Measurements from ENCODE around the gene ARHGEF12.

Gene ARHGEF12

GRCh38 chr11:120523196-120523595, 187.0 kb downstream of the ARHGEF12 start:
- no peak for FAIRE-seq

GRCh38 chr11:120524536-120525085, 188.4 kb downstream of the ARHGEF12 start:
- FAIRE-seq: no peak

- no peak for FAIRE-seq
Measured at GRCh38 chr11:120525261-120526171, 189.3 kb downstream of the ARHGEF12 start.

- FAIRE-seq: no peak
Measured at GRCh38 chr11:120526241-120526640, 190.0 kb downstream of the ARHGEF12 start.

GRCh38 chr11:120527111-120527761, 191.0 kb downstream of the ARHGEF12 start:
- no peak for FAIRE-seq

- no peak for FAIRE-seq
Measured at GRCh38 chr11:120528749-120529148, 192.5 kb downstream of the ARHGEF12 start.

GRCh38 chr11:120529214-120529613, 193.0 kb downstream of the ARHGEF12 start:
- FAIRE-seq: no peak

GRCh38 chr11:120529911-120530310, 193.7 kb downstream of the ARHGEF12 start:
- no peak for FAIRE-seq

- no peak for FAIRE-seq
Measured at GRCh38 chr11:120532082-120532831, 196.0 kb downstream of the ARHGEF12 start.

GRCh38 chr11:120532832-120533196, 196.6 kb downstream of the ARHGEF12 start:
- FAIRE-seq: no peak

GRCh38 chr11:120536091-120536796, 200.0 kb downstream of the ARHGEF12 start:
- FAIRE-seq: no peak

GRCh38 chr11:120536797-120537169, 200.6 kb downstream of the ARHGEF12 start:
- no peak for FAIRE-seq

GRCh38 chr11:120537996-120538395, 201.8 kb downstream of the ARHGEF12 start:
- no peak for FAIRE-seq

GRCh38 chr11:120538707-120539106, 202.5 kb downstream of the ARHGEF12 start:
- FAIRE-seq: no peak
